Body of pancreas (tissue), 4 donors: ENCODE data around the gene SLC39A10. TPM values are rescaled to one million over a fixed set of nuclear protein-coding genes. Genes with fewer than 3 reads are reported as not detected.

Experiments
- ATAC-seq: fragments of 150-250 bp; one replicate; pipeline ENCODE4 v1.9.1; 2016
- DNase-seq, 4 donors: peaks; one replicate each; pipeline ENCODE4 v3.0.0-alpha.2; 2019
- H3K27ac ChIP-seq, 4 donors: fragments of 200-600 bp; sonication (generic); 1 replicate in 3 of 4; 2 replicates in 1 of 4; pipeline versions ENCODE4 v1.5.1 to v1.6.1; 2016 to 2019; ENCODE audit warnings: mild to moderate bottlenecking in 1 of 4, mixed read lengths in 1 of 4, moderate library complexity in 1 of 4
- H3K27me3 ChIP-seq, 2 donors: fragments of 200-600 bp; sonication (generic); one replicate each; pipeline ENCODE4 v1.6.0; 2016; ENCODE audit warnings: mild to moderate bottlenecking in 1 of 2
- H3K36me3 ChIP-seq, 2 donors: fragments of 200-600 bp; sonication (generic); replicated peaks in 1 of 2; 2 replicates each; pipeline ENCODE4 v1.5.1; 2016; ENCODE audit warnings: low read depth in 2 of 2; ENCODE audit not compliant: insufficient read depth in 1 of 2
- H3K4me1 ChIP-seq: fragments of 200-600 bp; sonication (generic); one replicate; pipeline ENCODE4 v1.6.0; 2016
- H3K4me3 ChIP-seq, 2 donors: fragments of 200-600 bp; sonication (generic); 1 replicate in 1 of 2; 2 replicates in 1 of 2; pipeline ENCODE4 v1.5.1; 2016 to 2019
- H3K9me3 ChIP-seq, 3 donors: fragments of 200-600 bp; sonication (generic); 1 replicate in 2 of 3; 2 replicates in 1 of 3; pipeline ENCODE4 v1.5.1; 2016
- CTCF ChIP-seq, 7 experiments: fragments of 450-650 bp in 4 of 7; fragments of 200-600 bp in 3 of 7; sonication (generic) in 3 of 7; IDR thresholded peaks; one replicate each; pipeline ENCODE4 v1.5.1; 2016 to 2019; ENCODE audit warnings: antibody characterized with exemption in 7 of 7
- POLR2A ChIP-seq, 3 donors: fragments of 450-650 bp; IDR thresholded peaks; one replicate each; pipeline ENCODE4 v1.6.1; 2016; ENCODE audit warnings: antibody characterized with exemption in 3 of 3, mild to moderate bottlenecking in 2 of 3
- WGBS, 2 donors: methylation state at CpG; one replicate each; pipeline ENCODE4 v1.1.5; 2017; 5-methylcytosine and 5-hydroxymethylcytosine counted together
- intact Hi-C: fragments of 100-400 bp; cut with DNase I; formaldehyde crosslinking; loops from one replicate; pipeline ENCODE4 v1.15.1; 2023
- total RNA-seq, 2 donors: library from RNA; depleted of rRNA; stranded (reverse); fragments of >200 nt; gene quantifications; one replicate each; pipeline ENCODE4 v1.1.0, GENCODE V29; 2016

SLC39A10 gene
- total RNA-seq, 2 donors from 2014 or later = 17.8 to 18.7 TPM

GRCh38 chr2:195612611-195613495, 44.2 kb upstream of the SLC39A10 start:
- no peak overlapping the region for H3K4me3 ChIP-seq
- no peaks in the 10 kb centered on the region for H3K27me3 ChIP-seq
- TF ChIP-seq CTCF (IDR thresholded peaks at IDR 0.05) (no peak), POLR2A (IDR thresholded peaks at IDR 0.05) (peak in 1 of 3 donors; percentile 24)
- 22 to 34% methylated on average over 3 of the region's 3 CpGs for WGBS, 2 donors
- DNase-seq (peak; percentile 17 to 42 (median 25)), ATAC-seq (peak; percentile 92)
- no peaks in the 10 kb centered on the region for H3K4me1 ChIP-seq
- H3K36me3 ChIP-seq = no peaks in the 10 kb centered on the region
- H3K9me3 ChIP-seq = no peaks in the 10 kb centered on the region
- H3K27ac ChIP-seq = peak overlapping the region in 3 of 4 donors; percentile 43 to 67 (median 61)
- intact Hi-C loops = no loop called here

GRCh38 chr2:195613922-195614321, 43.1 kb upstream of the SLC39A10 start:
- no peaks in the 10 kb centered on the region for H3K9me3 ChIP-seq
- H3K27me3 ChIP-seq = no peaks in the 10 kb centered on the region
- H3K36me3 ChIP-seq = no peaks in the 10 kb centered on the region
- no peaks in the 10 kb centered on the region for H3K4me1 ChIP-seq
- TF ChIP-seq CTCF (IDR thresholded peaks at IDR 0.05) = no peak
- no peak for TF ChIP-seq POLR2A (IDR thresholded peaks at IDR 0.05)
- H3K27ac ChIP-seq = peak overlapping the region in 2 of 4 donors; percentile 61 to 67
- DNase-seq = no peak
- intact Hi-C loops = no loop called here
- WGBS, 2 donors = 35 to 46% methylated on average over 2 of the region's 2 CpGs
- ATAC-seq = peak; percentile 39
- H3K4me3 ChIP-seq = no peak overlapping the region

GRCh38 chr2:195619590-195619989, 37.4 kb upstream of the SLC39A10 start:
- no peak overlapping the region for H3K27ac ChIP-seq
- WGBS, 2 donors = 94 to 96% methylated on average over 3 of the region's 3 CpGs
- H3K4me3 ChIP-seq = no peak overlapping the region
- H3K9me3 ChIP-seq = no peaks in the 10 kb centered on the region
- DNase-seq (no peak), ATAC-seq (no peak)
- TF ChIP-seq POLR2A (IDR thresholded peaks at IDR 0.05) (no peak), CTCF (IDR thresholded peaks at IDR 0.05) (no peak)
- H3K4me1 ChIP-seq = no peaks in the 10 kb centered on the region
- intact Hi-C loops = no loop called here
- H3K36me3 ChIP-seq = no peaks in the 10 kb centered on the region
- no peaks in the 10 kb centered on the region for H3K27me3 ChIP-seq

- Histone ChIP-seq H3K4me3 (no peak overlapping the region), H3K27me3 (no peaks in the 10 kb centered on the region), H3K36me3 (no peaks in the 10 kb centered on the region), H3K9me3 (no peaks in the 10 kb centered on the region), H3K27ac (no peak overlapping the region), H3K4me1 (no peaks in the 10 kb centered on the region)
- TF ChIP-seq POLR2A (IDR thresholded peaks at IDR 0.05) (no peak), CTCF (IDR thresholded peaks at IDR 0.05) (no peak)
- ATAC-seq = no peak
- no peak for DNase-seq
- intact Hi-C loops = no loop called here
- 77 to 78% methylated on average over 3 of the region's 3 CpGs for WGBS, 2 donors
Observed at GRCh38 chr2:195620501-195620900, 36.5 kb upstream of the SLC39A10 start.

GRCh38 chr2:195622966-195623365, 34.1 kb upstream of the SLC39A10 start:
- no peak for ATAC-seq
- intact Hi-C loops = no loop called here
- H3K9me3 ChIP-seq = no peaks in the 10 kb centered on the region
- no peak overlapping the region for H3K27ac ChIP-seq
- no peaks in the 10 kb centered on the region for H3K4me1 ChIP-seq
- no peaks in the 10 kb centered on the region for H3K27me3 ChIP-seq
- DNase-seq = no peak
- no peak overlapping the region for H3K4me3 ChIP-seq
- no peaks in the 10 kb centered on the region for H3K36me3 ChIP-seq
- no peak for TF ChIP-seq POLR2A (IDR thresholded peaks at IDR 0.05)
- TF ChIP-seq CTCF (IDR thresholded peaks at IDR 0.05) = no peak
